Measurements from ENCODE around the gene WIF1.

WIF1 gene

GRCh38 chr12:65121049-65121955, at the start of gene WIF1:
TSS of gene WIF1 (minus strand) at chr12:65121305. CDS start at chr12:65121191, 114 bp downstream.
- Histone ChIP-seq H3K9me3 (ENCODE audit: control insufficient read depth, insufficient read depth, low read depth, low read length) (no peaks in the 10 kb centered on the region), H3K27ac (ENCODE audit: extremely low read depth, low read depth, low read length) (no peak within 1 kb of the TSS; the same call in 1 of the 2 replicates), H3K36me3 (ENCODE audit: control insufficient read depth in 2 of 2, insufficient read depth in 1 of 2, low read length in 2 of 2) (no peaks in the 10 kb centered on the region), H3K4me1 (ENCODE audit: control insufficient read depth, insufficient read depth, low read length) (peaks cover 7% of the 10 kb centered on the region), H3K4me3 (ENCODE audit: low read depth, low read length) (peak within 1 kb of the TSS; percentile 34)
- ChIA-PET CTCF (interaction anchor here (0.6 to 3.4 kb wide), 20 partner anchors 9 to 1331 kb away, joined by 3 to 19 read pairs (median 3); no protein-coding TSS in a partner anchor), POLR2A (interaction anchor here (0.7 kb wide), 1 partner anchor 34 kb away, joined by 3 read pairs; no protein-coding TSS in a partner anchor)
- TF ChIP-seq CTCF (tag by site-specific recombination; IDR thresholded peaks at IDR 0.05) (peak; percentile 29; the same call in 1 of the 2 replicates), ZNF133 (tag by site-specific recombination; IDR thresholded peaks at IDR 0.05) (no peak), KLF7 (tag by site-specific recombination; IDR thresholded peaks at IDR 0.05; ENCODE audit: borderline replicate concordance) (no peak), ZNF449 (tag by site-specific recombination; IDR thresholded peaks at IDR 0.05) (peak; percentile 95), PBX3 (CRISPR knock-in tag; IDR thresholded peaks at IDR 0.05) (no peak), ZBTB26 (tag by site-specific recombination; optimal IDR thresholded peaks at IDR 0.05) (peak; percentile 75), ZNF292 (tag by site-specific recombination; IDR thresholded peaks at IDR 0.05; ENCODE audit: borderline replicate concordance, low read depth) (no peak), ZNF596 (tag by site-specific recombination; IDR thresholded peaks at IDR 0.05) (peak; percentile 89), KLF10 (tag by site-specific recombination; IDR thresholded peaks at IDR 0.05) (no peak), ELK4 (IDR thresholded peaks at IDR 0.05; ENCODE audit: borderline replicate concordance, low read depth, low read length) (no peak), ZEB2 (tag by site-specific recombination; IDR thresholded peaks at IDR 0.05) (0 out of 2 replicates have a peak, but pooled peaks have one; percentile 31), ZNF202 (tag by site-specific recombination; IDR thresholded peaks at IDR 0.05; ENCODE audit: borderline replicate concordance) (peak; percentile 10; the same call in 1 of the 2 replicates), ATF2 (tag by site-specific recombination; IDR thresholded peaks at IDR 0.05; ENCODE audit: low read depth) (no peak), ZFP3 (tag by site-specific recombination; IDR thresholded peaks at IDR 0.05; ENCODE audit: low read depth) (no peak), ZNF398 (tag by site-specific recombination; IDR thresholded peaks at IDR 0.05) (peak; percentile 71), ZBTB48 (tag by site-specific recombination; IDR thresholded peaks at IDR 0.05) (0 out of 2 replicates have a peak, but pooled peaks have one; percentile 19), ZFHX2 (tag by site-specific recombination; conservative IDR thresholded peaks at IDR 0.05) (peak; percentile 88), KLF9 (tag by site-specific recombination; IDR thresholded peaks at IDR 0.05; ENCODE audit: low read depth) (peak; percentile 64), ZNF214 (tag by site-specific recombination; IDR thresholded peaks at IDR 0.05; ENCODE audit: borderline replicate concordance) (no peak), ZNF157 (tag by site-specific recombination; IDR thresholded peaks at IDR 0.05) (no peak), ZNF473 (tag by site-specific recombination; IDR thresholded peaks at IDR 0.05) (no peak), ZNF777 (tag by site-specific recombination; IDR thresholded peaks at IDR 0.05; ENCODE audit: borderline replicate concordance) (peak; percentile 93), ZBTB17 (tag by site-specific recombination; IDR thresholded peaks at IDR 0.05) (peak; percentile 91), ZNF394 (tag by site-specific recombination; IDR thresholded peaks at IDR 0.05; ENCODE audit: borderline replicate concordance) (peak; percentile 96), ZXDB (tag by site-specific recombination; IDR thresholded peaks at IDR 0.05) (peak; percentile 59; the same call in 1 of the 2 replicates), ZNF600 (tag by site-specific recombination; IDR thresholded peaks at IDR 0.05) (peak; percentile 87)

Data from HEK293 (cell line).